Hepatocyte (in vitro differentiated cells): ENCODE data around the gene LDLR. TPM values are rescaled to one million over a fixed set of nuclear protein-coding genes. Genes with fewer than 3 reads are reported as not detected.
"Not testable (repeated sequence)": the region's sequence is repeated elsewhere in the genome, so short reads cannot be mapped to it uniquely, and the experiment has no call there.

Source experiments
- DNase-seq: peaks from one replicate; pipeline ENCODE4 v3.0.0-alpha.2; 2016; ENCODE audit warnings: low spot score
- H2AFZ ChIP-seq: fragments of 200-600 bp; sonication (generic); 2 replicates; pipeline ENCODE4 v1.6.0; 2016; ENCODE audit warnings: antibody characterized with exemption, mild to moderate bottlenecking
- H3K27ac ChIP-seq: fragments of 200-600 bp; sonication (generic); 2 replicates; pipeline ENCODE4 v1.5.1; 2016; ENCODE audit warnings: mild to moderate bottlenecking
- H3K27me3 ChIP-seq: fragments of 200-600 bp; sonication (generic); 2 replicates; pipeline ENCODE4 v1.6.1; 2016
- H3K36me3 ChIP-seq: fragments of 200-600 bp; sonication (generic); replicated peaks from 2 replicates; pipeline ENCODE4 v1.5.1; 2016; ENCODE audit warnings: low read depth; ENCODE audit not compliant: insufficient read depth
- H3K4me1 ChIP-seq: fragments of 200-600 bp; sonication (generic); 2 replicates; pipeline ENCODE4 v1.5.1; 2016; ENCODE audit warnings: mild to moderate bottlenecking, moderate library complexity; ENCODE audit not compliant: insufficient read depth
- H3K4me2 ChIP-seq: fragments of 200-600 bp; sonication (generic); 2 replicates; pipeline ENCODE4 v1.6.0; 2016
- H3K4me3 ChIP-seq: fragments of 200-600 bp; sonication (generic); 2 replicates; pipeline ENCODE4 v1.5.1; 2016; ENCODE audit warnings: mild to moderate bottlenecking
- H3K79me2 ChIP-seq: fragments of 200-600 bp; sonication (generic); 2 replicates; pipeline ENCODE4 v1.6.0; 2017; ENCODE audit warnings: mild to moderate bottlenecking
- H3K9me2 ChIP-seq: fragments of 200-600 bp; sonication (generic); replicated peaks from 2 replicates; pipeline ENCODE4 v1.6.0; 2017; ENCODE audit warnings: mild to moderate bottlenecking; ENCODE audit not compliant: insufficient read depth
- H3K9me3 ChIP-seq: fragments of 200-600 bp; sonication (generic); 2 replicates; pipeline ENCODE4 v1.5.1; 2016; ENCODE audit warnings: low read depth, mild to moderate bottlenecking
- H4K20me1 ChIP-seq: fragments of 200-600 bp; sonication (generic); 2 replicates; pipeline ENCODE4 v1.6.0; 2016; ENCODE audit warnings: mild to moderate bottlenecking; ENCODE audit not compliant: insufficient read depth, poor library complexity, severe bottlenecking
- EZH2 ChIP-seq: fragments of 200-600 bp; sonication (generic); IDR thresholded peaks from 2 replicates; pipeline ENCODE4 v1.6.1; 2016; ENCODE audit warnings: antibody characterized with exemption, mild to moderate bottlenecking, borderline replicate concordance
- EZH2phosphoT487 ChIP-seq: fragments of 200-600 bp; sonication (generic); IDR thresholded peaks from one replicate; pipeline ENCODE4 v1.6.1; 2018; ENCODE audit warnings: antibody characterized with exemption, mild to moderate bottlenecking, low read depth, moderate library complexity; ENCODE audit not compliant: unreplicated experiment, severe bottlenecking
- WGBS: methylation state at CpG from one replicate; pipeline ENCODE4 v1.1.6; 2016; ENCODE audit warnings: low lambda C conversion rate; ENCODE audit errors: missing lambda C conversion rate; 5-methylcytosine and 5-hydroxymethylcytosine counted together
- polyA plus RNA-seq: library from polyadenylated mRNA; unstranded; fragments of >200 nt; fragmentation: Nextera tagmentation; extraction: Ambion mirVana; gene quantifications from 2 replicates; pipeline ENCODE4 v1.2.1, GENCODE V29; 2016
- total RNA-seq: library from RNA; depleted of rRNA; stranded (reverse); fragments of >200 nt; gene quantifications from 2 replicates; pipeline ENCODE4 v1.2.3, GENCODE V29; 2014
- TF ChIP-seq, protein P1 (sequence below): fragments of 200-600 bp; sonication (generic); IDR thresholded peaks from 2 replicates; pipeline ENCODE4 v1.5.1; 2016; ENCODE audit warnings: antibody characterized with exemption, mild to moderate bottlenecking; ENCODE audit not compliant: poor library complexity

The LDLR gene
- total and polyA plus RNA-seq, 2 experiments from 2014 or later = 123 to 126 TPM

DNA sequence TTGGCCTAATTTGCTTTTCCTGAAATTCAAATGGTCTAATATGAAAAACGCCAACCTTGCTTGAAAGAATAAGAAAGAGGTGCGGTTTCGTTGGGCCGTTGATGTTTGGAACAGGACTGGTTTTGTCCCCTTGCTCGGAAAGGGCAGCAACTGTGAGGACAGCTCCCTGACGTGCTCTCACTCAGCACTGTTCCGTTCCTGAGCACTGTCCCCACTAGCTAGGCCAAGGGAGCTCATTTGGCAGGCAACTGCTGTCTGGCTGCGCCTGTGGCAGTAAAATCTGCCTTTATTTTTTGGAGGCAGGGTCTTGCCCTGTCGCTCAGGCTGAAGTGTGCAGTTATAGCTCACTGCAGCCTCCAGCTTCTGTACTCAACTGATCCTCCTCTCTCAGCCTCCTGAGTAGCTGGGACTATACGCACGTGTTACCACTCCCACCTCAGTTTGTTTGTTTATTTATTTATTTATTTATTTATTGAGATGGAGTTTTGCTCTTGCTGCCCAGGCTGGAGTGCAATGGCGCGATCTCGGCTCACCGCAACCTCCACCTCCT is 4.5 kb downstream of the LDLR start:
- Histone ChIP-seq H3K9me3 (no peaks in the 10 kb centered on the region), H3K27ac (peak overlapping the region; percentile 98), H3K36me3 (no peaks in the 10 kb centered on the region), H3K4me3 (no peak overlapping the region), H3K27me3 (no peaks in the 10 kb centered on the region), H4K20me1 (peaks cover 78% of the 10 kb centered on the region), H3K4me2 (peak overlapping the region; percentile 86), H3K4me1 (peaks cover 20% of the 10 kb centered on the region), H2AFZ (no peak overlapping the region), H3K79me2 (peaks cover 85% of the 10 kb centered on the region), H3K9me2 (no peaks in the 10 kb centered on the region)
- DNase-seq = no peak
- TF ChIP-seq EZH2 (no peak), EZH2phosphoT487 (no peak)
- TF ChIP-seq, protein P1, sequence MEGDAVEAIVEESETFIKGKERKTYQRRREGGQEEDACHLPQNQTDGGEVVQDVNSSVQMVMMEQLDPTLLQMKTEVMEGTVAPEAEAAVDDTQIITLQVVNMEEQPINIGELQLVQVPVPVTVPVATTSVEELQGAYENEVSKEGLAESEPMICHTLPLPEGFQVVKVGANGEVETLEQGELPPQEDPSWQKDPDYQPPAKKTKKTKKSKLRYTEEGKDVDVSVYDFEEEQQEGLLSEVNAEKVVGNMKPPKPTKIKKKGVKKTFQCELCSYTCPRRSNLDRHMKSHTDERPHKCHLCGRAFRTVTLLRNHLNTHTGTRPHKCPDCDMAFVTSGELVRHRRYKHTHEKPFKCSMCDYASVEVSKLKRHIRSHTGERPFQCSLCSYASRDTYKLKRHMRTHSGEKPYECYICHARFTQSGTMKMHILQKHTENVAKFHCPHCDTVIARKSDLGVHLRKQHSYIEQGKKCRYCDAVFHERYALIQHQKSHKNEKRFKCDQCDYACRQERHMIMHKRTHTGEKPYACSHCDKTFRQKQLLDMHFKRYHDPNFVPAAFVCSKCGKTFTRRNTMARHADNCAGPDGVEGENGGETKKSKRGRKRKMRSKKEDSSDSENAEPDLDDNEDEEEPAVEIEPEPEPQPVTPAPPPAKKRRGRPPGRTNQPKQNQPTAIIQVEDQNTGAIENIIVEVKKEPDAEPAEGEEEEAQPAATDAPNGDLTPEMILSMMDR = no peak
- WGBS = 92% methylated on average over 15 of the region's 15 CpGs

DNA sequence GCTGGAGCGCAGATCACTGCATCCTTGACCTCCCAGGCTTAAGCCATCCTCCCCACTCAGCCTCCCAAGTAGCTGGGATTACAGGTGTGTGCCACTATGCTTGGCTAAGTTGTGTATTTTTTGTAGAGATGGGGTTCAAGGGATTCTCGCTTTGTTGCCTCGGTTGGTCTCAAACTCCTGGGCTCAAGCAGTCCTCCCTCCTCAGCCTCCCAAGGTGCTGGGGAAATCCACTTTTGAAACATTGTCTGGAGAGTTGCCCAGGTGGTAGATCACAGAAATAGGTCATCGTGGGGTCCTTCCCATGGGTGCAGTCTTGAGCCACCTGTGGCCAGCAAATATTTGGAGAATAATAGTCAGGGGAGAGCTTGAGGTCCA is 5.2 kb downstream of the LDLR start:
- H2AFZ ChIP-seq = no peak overlapping the region
- WGBS = 85% methylated on average over 4 of the region's 4 CpGs
- H3K9me3 ChIP-seq = no peaks in the 10 kb centered on the region
- H3K27ac ChIP-seq = peak overlapping the region; percentile 98
- peak overlapping the region; percentile 86 for H3K4me2 ChIP-seq
- DNase-seq = no peak
- H3K36me3 ChIP-seq = no peaks in the 10 kb centered on the region
- no peak overlapping the region for H3K4me3 ChIP-seq
- H3K79me2 ChIP-seq = peaks cover 92% of the 10 kb centered on the region
- H4K20me1 ChIP-seq = peaks cover 86% of the 10 kb centered on the region
- H3K9me2 ChIP-seq = no peaks in the 10 kb centered on the region
- peaks cover 20% of the 10 kb centered on the region for H3K4me1 ChIP-seq
- TF ChIP-seq, protein P1 = no peak
- TF ChIP-seq EZH2 = no peak
- TF ChIP-seq EZH2phosphoT487 = no peak
- H3K27me3 ChIP-seq = no peaks in the 10 kb centered on the region

DNA sequence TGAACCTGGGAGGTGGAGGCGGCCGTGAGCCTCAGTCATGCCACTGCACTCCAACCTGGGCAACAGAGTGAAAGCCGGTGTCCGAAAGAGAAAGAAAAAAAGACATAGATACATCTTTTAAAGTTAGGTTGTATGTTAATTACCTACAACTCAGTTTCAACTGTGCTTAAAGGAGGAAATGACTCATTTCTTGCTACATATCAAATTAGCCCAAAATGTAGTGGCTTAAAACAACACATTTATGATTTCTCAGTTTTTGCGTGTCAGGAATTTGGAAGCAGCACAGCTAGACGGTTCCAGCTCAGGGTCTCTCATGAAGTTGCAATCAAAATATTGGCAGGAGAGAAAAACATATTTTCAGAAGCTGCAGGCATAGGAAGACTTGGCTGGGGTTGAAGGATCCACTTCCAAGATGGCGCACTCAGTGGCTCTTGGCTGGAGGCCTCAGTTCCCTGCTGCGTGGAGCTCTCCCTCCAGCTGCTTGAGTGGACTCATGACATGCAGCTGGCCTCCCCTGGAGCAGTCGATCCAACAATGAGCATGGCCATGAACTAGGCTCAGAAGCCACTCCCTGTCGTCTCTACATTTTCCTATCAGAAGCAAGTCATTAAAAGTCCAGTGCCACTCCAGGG is 7.1 kb downstream of the LDLR start:
- H2AFZ ChIP-seq = no peak overlapping the region
- H3K4me2 ChIP-seq = no peak overlapping the region
- TF ChIP-seq, protein P1 = no peak
- no peak for TF ChIP-seq EZH2phosphoT487
- no peak for TF ChIP-seq EZH2
- WGBS = 96% methylated on average over 10 of the region's 10 CpGs
- H3K9me2 ChIP-seq = no peaks in the 10 kb centered on the region
- H3K36me3 ChIP-seq = no peaks in the 10 kb centered on the region
- peaks cover 93% of the 10 kb centered on the region for H4K20me1 ChIP-seq
- DNase-seq = no peak
- peak overlapping the region; percentile 87 for H3K27ac ChIP-seq
- peaks cover 20% of the 10 kb centered on the region for H3K4me1 ChIP-seq
- no peaks in the 10 kb centered on the region for H3K9me3 ChIP-seq
- no peak overlapping the region for H3K4me3 ChIP-seq
- peaks cover 95% of the 10 kb centered on the region for H3K79me2 ChIP-seq
- no peaks in the 10 kb centered on the region for H3K27me3 ChIP-seq

- H3K36me3 ChIP-seq, H3K9me3 ChIP-seq, H3K4me3 ChIP-seq, DNase-seq, H3K27me3 ChIP-seq, H2AFZ ChIP-seq, H3K27ac ChIP-seq, H3K4me2 ChIP-seq, H3K9me2 ChIP-seq: not testable (repeated sequence)
- WGBS = 97% methylated on average over 6 of the region's 6 CpGs
- H4K20me1 ChIP-seq = peaks cover 91% of the 10 kb centered on the region
- H3K79me2 ChIP-seq = peaks cover 93% of the 10 kb centered on the region
- H3K4me1 ChIP-seq = peaks cover 18% of the 10 kb centered on the region
Observed at GRCh38 chr19:11097367-11097766, 8.1 kb downstream of the LDLR start.
